Measurements from ENCODE around the gene SLC35D3. TPM values are rescaled to one million over a fixed set of nuclear protein-coding genes. Genes with fewer than 3 reads are reported as not detected.
A peak's percentile ranks its signal among the peaks of the same experiment; 100 is the strongest.

Gene SLC35D3
- total RNA-seq, 1 donor from 2014 or later: 0.58 TPM

- H3K4me1 Mint-ChIP-seq: peaks cover 6% of the 10 kb centered on the region
- Histone ChIP-seq H3K4me3 (peak overlapping the region; percentile 56), H3K79me2 (ENCODE audit: low read depth) (no peaks in the 10 kb centered on the region), H4K20me1 (ENCODE audit: low read depth) (peaks cover 6% of the 10 kb centered on the region), H3K27ac (no peak overlapping the region), H3K4me1 (no peaks in the 10 kb centered on the region), H2AFZ (replicated peaks) (peak overlapping the region; percentile 95), H3K36me3 (no peaks in the 10 kb centered on the region), H3K4me2 (peak overlapping the region; percentile 90), H3K9me3 (ENCODE audit: low read depth) (no peaks in the 10 kb centered on the region), H3K9ac (no peak overlapping the region), H3F3A (ENCODE audit: low read depth) (no peaks in the 10 kb centered on the region), H3K27me3 (peaks cover 79% of the 10 kb centered on the region)
- no peaks in the 10 kb centered on the region for H3K36me3 Mint-ChIP-seq
- H3K27me3 Mint-ChIP-seq (ENCODE audit: insufficient read depth, low read depth): peaks cover 28% of the 10 kb centered on the region
- peak; percentile 42 for TF ChIP-seq EZH2phosphoT487 (IDR thresholded peaks at IDR 0.05)
- TF ChIP-seq CTCF (IDR thresholded peaks at IDR 0.05): no peak
- H3K27ac Mint-ChIP-seq: no peak overlapping the region
- H3K4me3 Mint-ChIP-seq: peak overlapping the region; percentile 86
- DNase-seq (ENCODE audit: low spot score): no peak
- peaks cover 4% of the 10 kb centered on the region for H3K9me3 Mint-ChIP-seq
Measured at GRCh38 chr6:136922685-136923006, 545 bp downstream of the SLC35D3 start.

GRCh38 chr6:136923116-136923953 is 1.2 kb downstream of the SLC35D3 start:
- Histone ChIP-seq H4K20me1 (ENCODE audit: low read depth) (peaks cover 6% of the 10 kb centered on the region), H3K27me3 (peaks cover 75% of the 10 kb centered on the region), H2AFZ (replicated peaks) (no peak overlapping the region), H3K36me3 (no peaks in the 10 kb centered on the region), H3K9ac (no peak overlapping the region), H3K4me2 (peak overlapping the region; percentile 90), H3K27ac (no peak overlapping the region), H3K4me1 (no peaks in the 10 kb centered on the region), H3K79me2 (ENCODE audit: low read depth) (no peaks in the 10 kb centered on the region), H3F3A (ENCODE audit: low read depth) (no peaks in the 10 kb centered on the region), H3K4me3 (no peak overlapping the region), H3K9me3 (ENCODE audit: low read depth) (no peaks in the 10 kb centered on the region)
- H3K4me3 Mint-ChIP-seq: peak overlapping the region; percentile 73
- H3K9me3 Mint-ChIP-seq: peaks cover 4% of the 10 kb centered on the region
- H3K27me3 Mint-ChIP-seq (ENCODE audit: insufficient read depth, low read depth): peaks cover 28% of the 10 kb centered on the region
- DNase-seq (ENCODE audit: low spot score): peak; percentile 10
- H3K36me3 Mint-ChIP-seq: no peaks in the 10 kb centered on the region
- H3K4me1 Mint-ChIP-seq: peaks cover 6% of the 10 kb centered on the region
- TF ChIP-seq CTCF (IDR thresholded peaks at IDR 0.05) (no peak), EZH2 (IDR thresholded peaks at IDR 0.05) (no peak), EZH2phosphoT487 (IDR thresholded peaks at IDR 0.05) (no peak)
- H3K27ac Mint-ChIP-seq: no peak overlapping the region

GRCh38 chr6:136923954-136924673 is 2.0 kb downstream of the SLC35D3 start:
- peaks cover 6% of the 10 kb centered on the region for H4K20me1 ChIP-seq (ENCODE audit: low read depth)
- no peaks in the 10 kb centered on the region for H3F3A ChIP-seq (ENCODE audit: low read depth)
- Mint-ChIP-seq H3K4me1 (peaks cover 6% of the 10 kb centered on the region), H3K27ac (no peak overlapping the region), H3K9me3 (peaks cover 6% of the 10 kb centered on the region), H3K4me3 (peak overlapping the region; percentile 73), H3K27me3 (ENCODE audit: insufficient read depth, low read depth) (peaks cover 28% of the 10 kb centered on the region), H3K36me3 (no peaks in the 10 kb centered on the region)
- DNase-seq (ENCODE audit: low spot score): no peak
- no peaks in the 10 kb centered on the region for H3K36me3 ChIP-seq
- H2AFZ ChIP-seq (replicated peaks): no peak overlapping the region
- no peaks in the 10 kb centered on the region for H3K9me3 ChIP-seq (ENCODE audit: low read depth)
- H3K27ac ChIP-seq: no peak overlapping the region
- H3K4me2 ChIP-seq: no peak overlapping the region
- no peak for TF ChIP-seq EZH2phosphoT487 (IDR thresholded peaks at IDR 0.05)
- no peak for TF ChIP-seq CTCF (IDR thresholded peaks at IDR 0.05)
- H3K9ac ChIP-seq: no peak overlapping the region
- no peak overlapping the region for H3K4me3 ChIP-seq
- H3K79me2 ChIP-seq (ENCODE audit: low read depth): no peaks in the 10 kb centered on the region
- H3K4me1 ChIP-seq: no peaks in the 10 kb centered on the region
- H3K27me3 ChIP-seq: peaks cover 67% of the 10 kb centered on the region
